K562 (cell line): ENCODE measurements around the gene TRIM71. TPM values are rescaled to one million over a fixed set of nuclear protein-coding genes. Genes with fewer than 3 reads are reported as not detected.

Experiments
- TGIF2 ChIP-seq: sonication (generic); formaldehyde crosslinking; IDR thresholded peaks from 2 replicates; pipeline ENCODE4 v1.8.1; 2022; ENCODE audit warnings: mild to moderate bottlenecking, missing genetic modification reagents, moderate library complexity
- ZNF23 ChIP-seq: fragments of 250-450 bp; sonication (Bioruptor Pico); IDR thresholded peaks from 2 replicates; pipeline ENCODE4 v1.4.0; 2020; ENCODE audit warnings: mild to moderate bottlenecking
- ZNF609 ChIP-seq: sonication (generic); formaldehyde crosslinking; IDR thresholded peaks from 2 replicates; pipeline ENCODE4 v1.8.1; 2023; ENCODE audit warnings: missing genetic modification reagents, mild to moderate bottlenecking, borderline replicate concordance
- ZNF699 ChIP-seq: fragments of 250-450 bp; sonication (Bioruptor Pico); IDR thresholded peaks from 2 replicates; pipeline ENCODE4 v1.8.0; 2021; ENCODE audit warnings: mild to moderate bottlenecking, moderate library complexity; ENCODE audit not compliant: insufficient replicate concordance
- ZNF76 ChIP-seq: fragments of 250-450 bp; sonication (Bioruptor Pico); IDR thresholded peaks from 2 replicates; pipeline ENCODE4 v1.4.0; 2020; ENCODE audit warnings: mild to moderate bottlenecking, moderate library complexity, borderline replicate concordance
- ZNF79 ChIP-seq: fragments of 250-450 bp; sonication (Bioruptor Pico); IDR thresholded peaks from 2 replicates; pipeline ENCODE4 v1.4.0; 2020; ENCODE audit warnings: low read depth, mild to moderate bottlenecking, moderate library complexity
- polyA plus RNA-seq, 8 experiments: library from polyadenylated mRNA; depleted of rRNA in 4 of 8; stranded (reverse) in 5 of 8; unstranded in 3 of 8; fragments of >200 nt; fragmentation: Nextera tagmentation in 2 of 8; fragmentation: Illumina TruSeq in 1 of 8; extraction: Ambion mirVana in 2 of 8; extraction: Trizol in 1 of 8; gene quantifications; 2 replicates each; pipeline versions ENCODE4 v1.2.1 to v1.2.3, GENCODE V29; 2011 to 2014; ENCODE audit warnings: inconsistent platforms in 1 of 8, missing spikeins in 1 of 8
- total RNA-seq, 7 experiments: library from RNA; depleted of rRNA in 6 of 7; stranded (reverse); fragments of >200 nt in 6 of 7; fragmentation: Illumina TruSeq in 2 of 7; extraction: Trizol in 2 of 7; gene quantifications; 2 replicates each; pipeline versions ENCODE4 v1.2.1 to v1.2.3, GENCODE V29; 2011 to 2021; ENCODE audit warnings: low replicate concordance in 1 of 7

Gene TRIM71
- total and polyA plus RNA-seq, 9 of the 15 experiments (the other 6 are each of a cell fraction or from before 2014, with no cell fraction given), result 0.04 to 0.11 TPM; not detected in 7

DNA sequence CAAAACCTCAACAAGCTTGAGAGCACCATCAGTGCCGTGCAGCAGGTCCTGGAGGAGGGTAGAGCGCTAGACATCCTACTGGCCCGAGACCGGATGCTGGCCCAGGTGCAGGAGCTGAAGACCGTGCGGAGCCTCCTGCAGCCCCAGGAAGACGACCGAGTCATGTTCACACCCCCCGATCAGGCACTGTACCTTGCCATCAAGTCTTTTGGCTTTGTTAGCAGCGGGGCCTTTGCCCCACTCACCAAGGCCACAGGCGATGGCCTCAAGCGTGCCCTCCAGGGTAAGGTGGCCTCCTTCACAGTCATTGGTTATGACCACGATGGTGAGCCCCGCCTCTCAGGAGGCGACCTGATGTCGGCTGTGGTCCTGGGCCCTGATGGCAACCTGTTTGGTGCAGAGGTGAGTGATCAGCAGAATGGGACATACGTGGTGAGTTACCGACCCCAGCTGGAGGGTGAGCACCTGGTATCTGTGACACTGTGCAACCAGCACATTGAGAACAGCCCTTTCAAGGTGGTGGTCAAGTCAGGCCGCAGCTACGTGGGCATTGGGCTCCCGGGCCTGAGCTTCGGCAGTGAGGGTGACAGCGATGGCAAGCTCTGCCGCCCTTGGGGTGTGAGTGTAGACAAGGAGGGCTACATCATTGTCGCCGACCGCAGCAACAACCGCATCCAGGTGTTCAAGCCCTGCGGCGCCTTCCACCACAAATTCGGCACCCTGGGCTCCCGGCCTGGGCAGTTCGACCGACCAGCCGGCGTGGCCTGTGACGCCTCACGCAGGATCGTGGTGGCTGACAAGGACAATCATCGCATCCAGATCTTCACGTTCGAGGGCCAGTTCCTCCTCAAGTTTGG, 72.9 kb downstream of the TRIM71 start (continued):
- TF ChIP-seq ZNF609 (CRISPR knock-in tag) (no peak), ZNF79 (no peak), ZNF699 (no peak), ZNF76 (no peak), ZNF23 (CRISPR knock-in tag) (no peak), TGIF2 (CRISPR knock-in tag) (no peak)
